Vagina (tissue), 2 donors: ENCODE results near the gene SYNGR2.

Source experiments
- POLR2A ChIP-seq, 2 donors: fragments of 450-650 bp; IDR thresholded peaks; one replicate each; pipeline ENCODE4 v1.6.1; 2017; ENCODE audit warnings: antibody characterized with exemption in 2 of 2, mild to moderate bottlenecking in 2 of 2, moderate library complexity in 2 of 2
- POLR2AphosphoS5 ChIP-seq, 2 donors: sonication (generic); formaldehyde crosslinking; IDR thresholded peaks; one replicate each; pipeline ENCODE4 v1.9.0; 2017; ENCODE audit warnings: antibody characterized with exemption in 2 of 2, mild to moderate bottlenecking in 2 of 2, low read depth in 1 of 2; ENCODE audit not compliant: insufficient read depth in 1 of 2
- TF ChIP-seq, protein P1 (sequence below), 3 experiments: fragments of 450-650 bp in 2 of 3; fragments of 200-600 bp in 1 of 3; sonication (generic) in 1 of 3; IDR thresholded peaks; one replicate each; pipeline ENCODE4 v1.5.1; 2017 to 2019; ENCODE audit warnings: antibody characterized with exemption in 3 of 3, mild to moderate bottlenecking in 2 of 3, moderate library complexity in 2 of 3

DNA sequence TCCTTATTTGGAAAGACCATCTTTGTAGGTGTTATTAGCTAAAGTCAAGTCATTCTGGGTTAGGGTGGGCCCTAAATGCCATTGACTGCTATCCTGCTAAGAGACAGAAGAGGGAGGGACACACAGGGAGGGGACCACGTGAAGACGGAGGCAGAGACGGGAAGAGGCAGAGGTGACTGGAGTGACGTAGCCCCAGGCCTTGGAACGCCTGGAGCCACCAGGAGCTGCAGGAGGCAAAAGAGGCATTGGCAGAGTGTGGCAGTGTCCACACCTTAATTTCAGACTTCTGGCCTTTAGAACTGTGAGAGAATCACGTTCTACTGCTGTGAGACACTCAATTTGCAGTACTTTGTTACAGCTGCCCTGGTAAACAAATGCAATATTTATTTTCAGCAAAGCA, 32.1 kb downstream of the SYNGR2 start:
- TF ChIP-seq POLR2AphosphoS5 (IDR thresholded peaks at IDR 0.05; ENCODE audit: insufficient read depth in 1 of 2, low read depth in 1 of 2) = no peak
- TF ChIP-seq, protein P1, sequence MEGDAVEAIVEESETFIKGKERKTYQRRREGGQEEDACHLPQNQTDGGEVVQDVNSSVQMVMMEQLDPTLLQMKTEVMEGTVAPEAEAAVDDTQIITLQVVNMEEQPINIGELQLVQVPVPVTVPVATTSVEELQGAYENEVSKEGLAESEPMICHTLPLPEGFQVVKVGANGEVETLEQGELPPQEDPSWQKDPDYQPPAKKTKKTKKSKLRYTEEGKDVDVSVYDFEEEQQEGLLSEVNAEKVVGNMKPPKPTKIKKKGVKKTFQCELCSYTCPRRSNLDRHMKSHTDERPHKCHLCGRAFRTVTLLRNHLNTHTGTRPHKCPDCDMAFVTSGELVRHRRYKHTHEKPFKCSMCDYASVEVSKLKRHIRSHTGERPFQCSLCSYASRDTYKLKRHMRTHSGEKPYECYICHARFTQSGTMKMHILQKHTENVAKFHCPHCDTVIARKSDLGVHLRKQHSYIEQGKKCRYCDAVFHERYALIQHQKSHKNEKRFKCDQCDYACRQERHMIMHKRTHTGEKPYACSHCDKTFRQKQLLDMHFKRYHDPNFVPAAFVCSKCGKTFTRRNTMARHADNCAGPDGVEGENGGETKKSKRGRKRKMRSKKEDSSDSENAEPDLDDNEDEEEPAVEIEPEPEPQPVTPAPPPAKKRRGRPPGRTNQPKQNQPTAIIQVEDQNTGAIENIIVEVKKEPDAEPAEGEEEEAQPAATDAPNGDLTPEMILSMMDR (IDR thresholded peaks at IDR 0.05) = no peak
- TF ChIP-seq POLR2A (IDR thresholded peaks at IDR 0.05) = no peak
